ENCODE results near the gene TRPC6.
A peak's percentile ranks its signal among the peaks of the same experiment; 100 is the strongest.

Gene TRPC6

DNA sequence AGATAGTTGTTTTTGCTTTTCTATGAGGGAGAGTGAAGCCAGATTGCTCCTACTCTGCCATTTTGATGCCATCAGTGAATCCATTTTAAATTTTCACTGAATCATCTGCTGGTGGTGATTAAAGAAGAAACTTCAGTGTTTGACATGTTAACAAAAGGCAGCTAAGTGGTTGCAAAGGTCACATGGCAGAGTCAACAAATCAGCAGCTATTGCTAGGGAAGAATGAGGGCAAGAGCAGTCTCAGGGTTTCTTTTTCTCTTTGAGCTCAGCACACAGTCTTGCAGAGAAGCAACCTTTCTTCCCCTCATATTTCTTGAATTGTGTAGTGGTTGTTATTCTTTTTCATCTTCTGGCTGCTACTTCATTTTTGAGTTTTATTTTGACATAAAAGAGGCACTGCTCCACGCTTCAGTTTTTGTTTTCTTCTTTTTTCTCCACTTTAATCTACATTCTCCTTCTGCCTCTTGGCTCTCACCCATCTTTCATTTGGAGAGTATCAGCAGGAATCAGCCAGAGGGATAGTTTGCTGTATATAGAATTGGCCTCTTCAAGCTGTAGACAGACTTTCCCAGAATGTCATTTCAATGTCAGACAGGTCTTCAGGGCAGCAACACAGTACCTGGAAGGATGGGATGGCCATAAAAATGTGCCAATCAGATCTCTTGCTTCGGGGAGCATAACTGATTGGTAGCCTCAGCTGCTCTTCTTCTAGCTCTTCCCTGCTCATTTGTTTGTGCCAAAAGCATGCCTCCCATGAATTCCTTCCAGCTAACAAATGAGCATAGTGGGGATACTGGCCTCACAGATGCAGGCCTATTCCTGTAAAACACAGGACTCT, 153.9 kb downstream of the TRPC6 start:
- Histone ChIP-seq H3K4me1 (ENCODE audit: control insufficient read depth, low read length) (peaks cover 5% of the 10 kb centered on the region), H3F3A (ENCODE audit: control insufficient read depth, insufficient read depth) (no peaks in the 10 kb centered on the region), H3K36me3 (ENCODE audit: control insufficient read depth, low read length) (no peaks in the 10 kb centered on the region), H3K79me2 (ENCODE audit: control insufficient read depth, low read length) (no peaks in the 10 kb centered on the region), H4K20me1 (ENCODE audit: control insufficient read depth, insufficient read depth, low read depth, low read length) (no peaks in the 10 kb centered on the region), H3K27me3 (ENCODE audit: control insufficient read depth, low read length) (no peaks in the 10 kb centered on the region), H3K9me2 (replicated peaks; ENCODE audit: control insufficient read depth, low read length) (no peaks in the 10 kb centered on the region), H3K9me3 (ENCODE audit: control insufficient read depth, insufficient read depth, low read length) (no peaks in the 10 kb centered on the region), H3K4me3 (ENCODE audit: low read length) (no peak overlapping the region), H3K27ac (ENCODE audit: low read depth, low read length) (no peak overlapping the region), H3K4me2 (ENCODE audit: low read length) (no peak overlapping the region)
- TF ChIP-seq, protein P1, sequence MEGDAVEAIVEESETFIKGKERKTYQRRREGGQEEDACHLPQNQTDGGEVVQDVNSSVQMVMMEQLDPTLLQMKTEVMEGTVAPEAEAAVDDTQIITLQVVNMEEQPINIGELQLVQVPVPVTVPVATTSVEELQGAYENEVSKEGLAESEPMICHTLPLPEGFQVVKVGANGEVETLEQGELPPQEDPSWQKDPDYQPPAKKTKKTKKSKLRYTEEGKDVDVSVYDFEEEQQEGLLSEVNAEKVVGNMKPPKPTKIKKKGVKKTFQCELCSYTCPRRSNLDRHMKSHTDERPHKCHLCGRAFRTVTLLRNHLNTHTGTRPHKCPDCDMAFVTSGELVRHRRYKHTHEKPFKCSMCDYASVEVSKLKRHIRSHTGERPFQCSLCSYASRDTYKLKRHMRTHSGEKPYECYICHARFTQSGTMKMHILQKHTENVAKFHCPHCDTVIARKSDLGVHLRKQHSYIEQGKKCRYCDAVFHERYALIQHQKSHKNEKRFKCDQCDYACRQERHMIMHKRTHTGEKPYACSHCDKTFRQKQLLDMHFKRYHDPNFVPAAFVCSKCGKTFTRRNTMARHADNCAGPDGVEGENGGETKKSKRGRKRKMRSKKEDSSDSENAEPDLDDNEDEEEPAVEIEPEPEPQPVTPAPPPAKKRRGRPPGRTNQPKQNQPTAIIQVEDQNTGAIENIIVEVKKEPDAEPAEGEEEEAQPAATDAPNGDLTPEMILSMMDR (IDR thresholded peaks at IDR 0.05; ENCODE audit: low read depth, low read length, poor library complexity, severe bottlenecking), result no peak
- TF ChIP-seq EZH2phosphoT487 (IDR thresholded peaks at IDR 0.05; ENCODE audit: borderline replicate concordance, low read length), result no peak

DNA sequence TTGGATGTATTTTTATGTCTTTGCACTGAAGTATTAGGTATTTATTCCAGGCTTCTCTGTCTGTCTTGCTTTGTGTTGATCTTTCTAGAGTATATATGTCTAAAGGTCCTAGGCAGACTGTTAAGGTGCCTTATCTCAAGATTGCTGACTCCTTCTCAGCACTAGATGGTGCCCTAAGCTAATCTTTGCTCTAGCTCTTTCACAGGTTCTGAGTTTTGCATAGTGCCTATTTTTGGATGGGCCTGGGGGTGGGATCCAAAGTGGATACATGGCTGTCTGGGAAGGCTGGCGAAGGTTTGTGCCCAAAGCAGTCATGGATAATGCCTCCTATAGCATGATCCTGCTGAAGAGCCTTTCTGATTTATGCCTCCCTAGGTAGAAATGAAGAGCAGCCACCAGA, 154.9 kb downstream of the TRPC6 start:
- no peaks in the 10 kb centered on the region for H3K79me2 ChIP-seq (ENCODE audit: control insufficient read depth, low read length)
- no peak overlapping the region for H3K27ac ChIP-seq (ENCODE audit: low read depth, low read length)
- H3K9me3 ChIP-seq (ENCODE audit: control insufficient read depth, insufficient read depth, low read length), result no peaks in the 10 kb centered on the region
- H3K4me2 ChIP-seq (ENCODE audit: low read length), result peak overlapping the region; percentile 20; the same call in 1 of the 2 replicates
- H3K4me1 ChIP-seq (ENCODE audit: control insufficient read depth, low read length), result peaks cover 5% of the 10 kb centered on the region
- no peaks in the 10 kb centered on the region for H3K27me3 ChIP-seq (ENCODE audit: control insufficient read depth, low read length)
- no peaks in the 10 kb centered on the region for H3K36me3 ChIP-seq (ENCODE audit: control insufficient read depth, low read length)
- no peak overlapping the region for H3K4me3 ChIP-seq (ENCODE audit: low read length)
- H3F3A ChIP-seq (ENCODE audit: control insufficient read depth, insufficient read depth), result no peaks in the 10 kb centered on the region
- H4K20me1 ChIP-seq (ENCODE audit: control insufficient read depth, insufficient read depth, low read depth, low read length), result no peaks in the 10 kb centered on the region
- TF ChIP-seq, protein P1 (IDR thresholded peaks at IDR 0.05; ENCODE audit: low read depth, low read length, poor library complexity, severe bottlenecking), result peak; percentile 72
- no peak for TF ChIP-seq EZH2phosphoT487 (IDR thresholded peaks at IDR 0.05; ENCODE audit: borderline replicate concordance, low read length)
- H3K9me2 ChIP-seq (replicated peaks; ENCODE audit: control insufficient read depth, low read length), result no peaks in the 10 kb centered on the region

DNA sequence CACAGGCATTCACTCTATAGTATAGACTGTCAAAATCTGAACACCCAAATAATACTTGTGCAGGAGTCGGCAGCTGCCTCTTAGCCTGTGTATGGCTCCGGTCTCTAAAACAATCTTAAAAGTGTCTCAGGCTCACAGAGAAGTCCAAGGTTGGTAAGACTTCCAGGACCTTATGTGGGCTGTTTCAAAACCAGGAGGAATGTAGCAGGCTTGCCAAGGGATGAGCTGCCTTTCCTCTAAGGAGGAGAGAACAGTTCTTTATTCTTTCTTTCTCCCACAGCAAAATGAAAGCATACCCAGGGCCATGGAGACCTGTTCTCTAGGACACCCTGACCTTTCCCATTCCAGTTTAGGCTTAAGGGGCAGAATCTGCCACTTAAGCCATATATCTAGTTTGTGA, 176.5 kb downstream of the TRPC6 start:
- no peak overlapping the region for H3K4me2 ChIP-seq (ENCODE audit: low read length)
- no peaks in the 10 kb centered on the region for H3K9me3 ChIP-seq (ENCODE audit: control insufficient read depth, insufficient read depth, low read length)
- no peak overlapping the region for H3K4me3 ChIP-seq (ENCODE audit: low read length)
- no peaks in the 10 kb centered on the region for H3K4me1 ChIP-seq (ENCODE audit: control insufficient read depth, low read length)
- no peaks in the 10 kb centered on the region for H3F3A ChIP-seq (ENCODE audit: control insufficient read depth, insufficient read depth)
- TF ChIP-seq EZH2phosphoT487 (IDR thresholded peaks at IDR 0.05; ENCODE audit: borderline replicate concordance, low read length), result no peak
- TF ChIP-seq, protein P1 (IDR thresholded peaks at IDR 0.05; ENCODE audit: low read depth, low read length, poor library complexity, severe bottlenecking), result no peak
- no peaks in the 10 kb centered on the region for H3K36me3 ChIP-seq (ENCODE audit: control insufficient read depth, low read length)
- H3K9me2 ChIP-seq (replicated peaks; ENCODE audit: control insufficient read depth, low read length), result no peaks in the 10 kb centered on the region
- H3K27me3 ChIP-seq (ENCODE audit: control insufficient read depth, low read length), result peaks cover 5% of the 10 kb centered on the region
- no peak overlapping the region for H3K27ac ChIP-seq (ENCODE audit: low read depth, low read length)
- no peaks in the 10 kb centered on the region for H3K79me2 ChIP-seq (ENCODE audit: control insufficient read depth, low read length)
- no peaks in the 10 kb centered on the region for H4K20me1 ChIP-seq (ENCODE audit: control insufficient read depth, insufficient read depth, low read depth, low read length)
